K562 (cell line): ENCODE results near the gene EVA1A. TPM values are rescaled to one million over a fixed set of nuclear protein-coding genes. Genes with fewer than 3 reads are reported as not detected.

Source experiments
- ATAC-seq: fragments of 200-7000 bp; cut with Tn5 transposase; 3 replicates; pipeline ENCODE4 v1.9.1; 2020; ENCODE audit warnings: moderate library complexity
- BruUV-seq: library from RNA; stranded (reverse); fragments of 400-500 nt; replicated peaks from 2 replicates; lab custom pipeline; 2021; lab: Mats Ljungman, UMichigan
- CTCF ChIA-PET: fragments of 300-600 bp; formaldehyde crosslinking; extraction: SDS; loops from one replicate; lab custom pipeline; 2021; ENCODE audit warnings: low intra/inter-chr PET ratio; lab: Yijun Ruan, JAX
- POLR2A ChIA-PET: fragments of 300-600, 350-650 bp; sonication (Branson Sonifier 250); formaldehyde crosslinking; extraction: SDS; loops from one replicate; lab custom pipeline; 2021; ENCODE audit warnings: antibody characterized with exemption, inconsistent platforms; lab: Yijun Ruan, JAX
- DNase-seq, 4 experiments: peaks; one replicate each; pipeline versions ENCODE4 v3.0.0 to v3.0.0-alpha.2; 2011 to 2018; ENCODE audit warnings: low spot score in 3 of 4, mixed read lengths in 3 of 4; ENCODE audit errors: extremely low read depth in 1 of 4
- FAIRE-seq: peaks from 2 replicates; lab custom pipeline; 2011; peaks lifted over from hg19 to GRCh38; lab: Jason Lieb, UNC
- H2AFZ ChIP-seq: 2 replicates; pipeline ENCODE4 v1.6.0; 2011; ENCODE audit warnings: low read depth, low read length, control low read depth, inconsistent platforms
- H3K27ac ChIP-seq: fragments of 200-600 bp; 3 replicates; pipeline ENCODE4 v1.8.0; 2011; ENCODE audit warnings: low read depth, mild to moderate bottlenecking, control low read depth, inconsistent platforms, low read length, moderate library complexity, mixed read lengths; ENCODE audit errors: extremely low read depth
- H3K27me3 ChIP-seq, 2 experiments: fragments of 300-600 bp in 1 of 2; 2 replicates in 1 of 2; 3 replicates in 1 of 2; pipeline versions ENCODE4 v1.6.0 to v1.8.0; 2011; ENCODE audit warnings: inconsistent platforms in 2 of 2, low read length in 2 of 2, mild to moderate bottlenecking in 1 of 2, mixed read lengths in 1 of 2, moderate library complexity in 1 of 2; ENCODE audit not compliant: control insufficient read depth in 2 of 2, insufficient read depth in 2 of 2
- H3K36me3 ChIP-seq: fragments of 300-600 bp; 3 replicates; pipeline ENCODE4 v1.8.0; 2011; ENCODE audit warnings: mild to moderate bottlenecking, low read length, inconsistent platforms; ENCODE audit not compliant: control insufficient read depth, insufficient read depth
- H3K4me1 ChIP-seq, 2 experiments: fragments of 200-600 bp in 1 of 2; replicated peaks in 1 of 2; 2 replicates in 1 of 2; 3 replicates in 1 of 2; pipeline versions ENCODE4 v1.5.1 to v1.8.0; 2011; ENCODE audit warnings: inconsistent platforms in 2 of 2, low read length in 2 of 2, mild to moderate bottlenecking in 1 of 2, mixed read lengths in 1 of 2, moderate library complexity in 1 of 2; ENCODE audit not compliant: control insufficient read depth in 2 of 2, insufficient read depth in 2 of 2
- H3K4me2 ChIP-seq: 2 replicates; pipeline ENCODE4 v1.6.1; 2011; ENCODE audit warnings: low read length, control low read depth, inconsistent platforms, mixed read lengths; ENCODE audit not compliant: insufficient read depth
- H3K4me3 ChIP-seq: fragments of 200-600 bp; sonication (generic), shearing (Covaris generic); 2 replicates; pipeline ENCODE4 v1.5.1; 2016; ENCODE audit warnings: control low read depth, inconsistent platforms
- H3K79me2 ChIP-seq: fragments of 200-600 bp; 3 replicates; pipeline ENCODE4 v1.8.0; 2011; ENCODE audit warnings: low read length, inconsistent platforms; ENCODE audit not compliant: control insufficient read depth, insufficient read depth
- H3K9ac ChIP-seq, 2 experiments: 2 replicates each; pipeline versions ENCODE4 v1.6.0 to v1.6.1; 2011; ENCODE audit warnings: low read depth in 2 of 2, low read length in 2 of 2, control low read depth in 1 of 2, inconsistent platforms in 1 of 2, mild to moderate bottlenecking in 1 of 2, mixed read lengths in 1 of 2; ENCODE audit not compliant: insufficient read depth in 1 of 2
- H3K9me1 ChIP-seq: one replicate; pipeline ENCODE4 v1.6.0; 2011; ENCODE audit warnings: inconsistent platforms, mild to moderate bottlenecking, low read length, moderate library complexity; ENCODE audit not compliant: control insufficient read depth, insufficient read depth
- H3K9me3 ChIP-seq: replicated peaks from 2 replicates; pipeline ENCODE4 v1.5.1; 2011; ENCODE audit warnings: low read depth, low read length, inconsistent platforms; ENCODE audit not compliant: control insufficient read depth, insufficient read depth
- H4K20me1 ChIP-seq: replicated peaks from 2 replicates; pipeline ENCODE4 v1.6.1; 2011; ENCODE audit warnings: low read length, inconsistent platforms, mixed read lengths; ENCODE audit not compliant: control insufficient read depth, insufficient read depth
- ARID2 ChIP-seq: fragments of 450-650 bp; IDR thresholded peaks from 2 replicates; pipeline ENCODE4 v1.6.1; 2017; ENCODE audit warnings: antibody characterized with exemption, mild to moderate bottlenecking
- FOXJ3 ChIP-seq: sonication (generic); formaldehyde crosslinking; IDR thresholded peaks from 2 replicates; pipeline ENCODE4 v1.4.0; 2020; ENCODE audit warnings: mild to moderate bottlenecking, missing genetic modification reagents
- HDAC2 ChIP-seq: fragments of 450-650 bp; IDR thresholded peaks from 2 replicates; pipeline ENCODE4 v1.6.1; 2016; ENCODE audit warnings: mild to moderate bottlenecking
- KLF1 ChIP-seq: fragments of 450-650 bp; IDR thresholded peaks from 2 replicates; pipeline ENCODE4 v1.6.1; 2016; ENCODE audit warnings: missing genetic modification characterization, missing compliant biosample characterization
- MBD2 ChIP-seq: sonication (generic); IDR thresholded peaks from 2 replicates; pipeline ENCODE4 v1.6.1; 2016; ENCODE audit warnings: low read depth, borderline replicate concordance
- MTA3 ChIP-seq: fragments of 450-650 bp; formaldehyde crosslinking; IDR thresholded peaks from 2 replicates; pipeline ENCODE4 v1.6.1; 2017; ENCODE audit warnings: mild to moderate bottlenecking, borderline replicate concordance
- NONO ChIP-seq, 2 experiments: fragments of 200-400 bp in 1 of 2; fragments of 450-650 bp in 1 of 2; formaldehyde crosslinking in 1 of 2; IDR thresholded peaks; 2 replicates each; pipeline ENCODE4 v1.6.1; 2017; ENCODE audit warnings: low read depth in 2 of 2, mild to moderate bottlenecking in 2 of 2, moderate library complexity in 2 of 2, low read length in 1 of 2
- RUNX1 ChIP-seq: sonication (generic); IDR thresholded peaks from 2 replicates; pipeline ENCODE4 v1.6.1; 2016; ENCODE audit warnings: antibody characterized with exemption, low read depth
- TAF9B ChIP-seq: fragments of 450-650 bp; IDR thresholded peaks from 2 replicates; pipeline ENCODE4 v1.6.1; 2018; ENCODE audit warnings: mild to moderate bottlenecking; ENCODE audit not compliant: partially characterized antibody
- TCF3 ChIP-seq: sonication (generic); formaldehyde crosslinking; IDR thresholded peaks from 2 replicates; pipeline ENCODE4 v1.4.0; 2020; ENCODE audit warnings: mild to moderate bottlenecking, missing genetic modification reagents
- ZNF121 ChIP-seq: sonication (generic); formaldehyde crosslinking; conservative IDR thresholded peaks from 2 replicates; pipeline ENCODE4 v1.8.0; 2022; ENCODE audit warnings: missing genetic modification reagents
- ZNF146 ChIP-seq: IDR thresholded peaks from one replicate; pipeline ENCODE4 v1.6.1; 2018; ENCODE audit warnings: missing compliant biosample characterization; ENCODE audit not compliant: unreplicated experiment
- ZNF174 ChIP-seq: fragments of 250-450 bp; sonication (Bioruptor Pico); IDR thresholded peaks from 2 replicates; pipeline ENCODE4 v1.4.0; 2020; ENCODE audit warnings: mild to moderate bottlenecking
- WGBS: fragments of 100-300 bp; shearing (Covaris generic); methylation state at CpG from one replicate; pipeline ENCODE4 v1.1.6; 2016; ENCODE audit warnings: low coverage, mixed read lengths; ENCODE audit not compliant: insufficient coverage; ENCODE audit errors: missing lambda C conversion rate; 5-methylcytosine and 5-hydroxymethylcytosine counted together
- in situ Hi-C: fragments of 300-500 bp; cut with MboI; formaldehyde crosslinking; loops from 4 replicates; pipeline ENCODE4 v1.15.0; 2018; ENCODE audit warnings: inconsistent platforms, mixed read lengths
- intact Hi-C: fragments of 100-400 bp; cut with micrococcal nuclease; formaldehyde crosslinking; loops from 2 replicates; pipeline ENCODE4 v1.14.2; 2022
- polyA plus RNA-seq, 8 experiments: library from polyadenylated mRNA; depleted of rRNA in 4 of 8; stranded (reverse) in 5 of 8; unstranded in 3 of 8; fragments of >200 nt; fragmentation: Nextera tagmentation in 2 of 8; fragmentation: Illumina TruSeq in 1 of 8; extraction: Ambion mirVana in 2 of 8; extraction: Trizol in 1 of 8; gene quantifications; 2 replicates each; pipeline versions ENCODE4 v1.2.1 to v1.2.3, GENCODE V29; 2011 to 2014; ENCODE audit warnings: inconsistent platforms in 1 of 8, missing spikeins in 1 of 8
- total RNA-seq, 7 experiments: library from RNA; depleted of rRNA in 6 of 7; stranded (reverse); fragments of >200 nt in 6 of 7; fragmentation: Illumina TruSeq in 2 of 7; extraction: Trizol in 2 of 7; gene quantifications; 2 replicates each; pipeline versions ENCODE4 v1.2.1 to v1.2.3, GENCODE V29; 2011 to 2021; ENCODE audit warnings: low replicate concordance in 1 of 7
- TF ChIP-seq, protein P1 (sequence below): sonication (generic); IDR thresholded peaks from 2 replicates; pipeline ENCODE4 v1.6.1; 2016
- TF ChIP-seq, protein P2 (sequence below): sonication (generic); formaldehyde crosslinking; IDR thresholded peaks from 2 replicates; pipeline ENCODE4 v1.9.0; 2022; ENCODE audit warnings: mild to moderate bottlenecking, missing genetic modification reagents
- TF ChIP-seq, protein P3 (sequence below): fragments of 150-350 bp; IDR thresholded peaks from 2 replicates; pipeline ENCODE4 v1.6.1; 2014; ENCODE audit warnings: low read depth, mild to moderate bottlenecking, low read length, borderline replicate concordance

The EVA1A gene
- total and polyA plus RNA-seq, 9 of the 15 experiments (the other 6 are each of a cell fraction or from before 2014, with no cell fraction given) = not detected

DNA sequence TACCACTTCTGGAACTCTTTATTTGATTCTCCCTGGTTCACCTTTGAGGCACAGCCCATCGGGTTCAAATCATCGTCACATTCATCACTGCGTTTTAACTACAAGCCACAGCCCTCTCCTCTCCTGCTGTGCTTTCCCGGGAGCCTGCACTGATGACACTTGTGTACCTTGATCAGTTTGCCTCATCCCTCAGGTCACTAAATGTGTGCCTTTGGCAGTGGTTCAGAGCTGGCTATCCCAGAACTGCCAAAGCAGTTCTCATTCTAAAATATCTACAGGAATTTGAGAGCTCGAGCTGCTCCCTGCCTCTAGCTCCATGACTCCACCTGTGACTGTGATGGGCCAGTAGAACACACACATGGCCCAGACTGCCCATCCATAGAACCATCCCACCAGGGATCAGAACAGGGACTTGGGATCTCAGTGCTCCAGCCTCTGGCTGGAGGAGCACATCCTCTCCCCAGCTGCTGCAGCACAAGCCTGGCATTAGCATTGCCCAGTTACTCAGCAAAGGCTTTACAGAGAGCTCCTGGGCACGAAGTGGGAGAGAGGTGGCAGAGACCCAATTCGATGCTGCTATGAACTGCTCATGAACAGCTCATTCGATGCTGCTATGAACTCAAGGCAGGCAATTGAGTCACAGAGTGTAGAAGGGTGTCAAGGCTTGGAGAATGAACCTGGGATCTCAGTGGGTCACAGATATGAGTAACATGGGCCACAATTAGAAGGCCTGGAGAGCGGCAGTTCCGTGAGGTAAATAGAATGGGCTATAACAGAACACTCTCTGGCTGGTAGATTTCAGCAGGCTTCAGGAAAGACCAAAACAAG lies 41.9 kb downstream of the EVA1A start:
- no peak for DNase-seq
- Histone ChIP-seq H3K9me3 (no peaks in the 10 kb centered on the region), H3K4me3 (no peak overlapping the region), H3K9ac (no peak overlapping the region), H3K79me2 (no peaks in the 10 kb centered on the region)
- CTCF ChIA-PET = no interaction called here
- POLR2A ChIA-PET = no interaction called here
- TF ChIP-seq FOXJ3 (no peak), ARID2 (no peak), ZNF174 (CRISPR knock-in tag) (no peak), ZNF121 (CRISPR knock-in tag) (no peak), HDAC2 (no peak), KLF1 (tag) (no peak), NONO (IDR thresholded peaks at IDR 0.05; ENCODE audit: low read depth in 2 of 2, low read length in 1 of 2) (no peak), MBD2 (no peak), MTA3 (no peak), TAF9B (no peak), TCF3 (CRISPR knock-in tag) (no peak), RUNX1 (no peak), ZNF146 (CRISPR knock-in tag) (no peak)
- TF ChIP-seq, protein P1, sequence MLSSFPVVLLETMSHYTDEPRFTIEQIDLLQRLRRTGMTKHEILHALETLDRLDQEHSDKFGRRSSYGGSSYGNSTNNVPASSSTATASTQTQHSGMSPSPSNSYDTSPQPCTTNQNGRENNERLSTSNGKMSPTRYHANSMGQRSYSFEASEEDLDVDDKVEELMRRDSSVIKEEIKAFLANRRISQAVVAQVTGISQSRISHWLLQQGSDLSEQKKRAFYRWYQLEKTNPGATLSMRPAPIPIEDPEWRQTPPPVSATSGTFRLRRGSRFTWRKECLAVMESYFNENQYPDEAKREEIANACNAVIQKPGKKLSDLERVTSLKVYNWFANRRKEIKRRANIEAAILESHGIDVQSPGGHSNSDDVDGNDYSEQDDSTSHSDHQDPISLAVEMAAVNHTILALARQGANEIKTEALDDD = no peak
- TF ChIP-seq, protein P2, sequence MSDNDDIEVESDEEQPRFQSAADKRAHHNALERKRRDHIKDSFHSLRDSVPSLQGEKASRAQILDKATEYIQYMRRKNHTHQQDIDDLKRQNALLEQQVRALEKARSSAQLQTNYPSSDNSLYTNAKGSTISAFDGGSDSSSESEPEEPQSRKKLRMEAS (CRISPR knock-in tag) = no peak
- TF ChIP-seq, protein P3, sequence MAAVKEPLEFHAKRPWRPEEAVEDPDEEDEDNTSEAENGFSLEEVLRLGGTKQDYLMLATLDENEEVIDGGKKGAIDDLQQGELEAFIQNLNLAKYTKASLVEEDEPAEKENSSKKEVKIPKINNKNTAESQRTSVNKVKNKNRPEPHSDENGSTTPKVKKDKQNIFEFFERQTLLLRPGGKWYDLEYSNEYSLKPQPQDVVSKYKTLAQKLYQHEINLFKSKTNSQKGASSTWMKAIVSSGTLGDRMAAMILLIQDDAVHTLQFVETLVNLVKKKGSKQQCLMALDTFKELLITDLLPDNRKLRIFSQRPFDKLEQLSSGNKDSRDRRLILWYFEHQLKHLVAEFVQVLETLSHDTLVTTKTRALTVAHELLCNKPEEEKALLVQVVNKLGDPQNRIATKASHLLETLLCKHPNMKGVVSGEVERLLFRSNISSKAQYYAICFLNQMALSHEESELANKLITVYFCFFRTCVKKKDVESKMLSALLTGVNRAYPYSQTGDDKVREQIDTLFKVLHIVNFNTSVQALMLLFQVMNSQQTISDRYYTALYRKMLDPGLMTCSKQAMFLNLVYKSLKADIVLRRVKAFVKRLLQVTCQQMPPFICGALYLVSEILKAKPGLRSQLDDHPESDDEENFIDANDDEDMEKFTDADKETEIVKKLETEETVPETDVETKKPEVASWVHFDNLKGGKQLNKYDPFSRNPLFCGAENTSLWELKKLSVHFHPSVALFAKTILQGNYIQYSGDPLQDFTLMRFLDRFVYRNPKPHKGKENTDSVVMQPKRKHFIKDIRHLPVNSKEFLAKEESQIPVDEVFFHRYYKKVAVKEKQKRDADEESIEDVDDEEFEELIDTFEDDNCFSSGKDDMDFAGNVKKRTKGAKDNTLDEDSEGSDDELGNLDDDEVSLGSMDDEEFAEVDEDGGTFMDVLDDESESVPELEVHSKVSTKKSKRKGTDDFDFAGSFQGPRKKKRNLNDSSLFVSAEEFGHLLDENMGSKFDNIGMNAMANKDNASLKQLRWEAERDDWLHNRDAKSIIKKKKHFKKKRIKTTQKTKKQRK = no peak
- TF ChIP-seq, all 486 proteins: peak for 0
- under 1% methylated on average over 10 of the region's 10 CpGs for WGBS
- H3K4me1 ChIP-seq = no peaks in the 10 kb centered on the region
- no TSS peak for BruUV-seq
- in situ Hi-C loops = no loop called here
- intact Hi-C loops = no loop called here
- H3K27me3 ChIP-seq = no peaks in the 10 kb centered on the region
- FAIRE-seq (no peak), ATAC-seq (no peak)
- no peak overlapping the region for H3K4me2 ChIP-seq
- H3K9me1 ChIP-seq = no peaks in the 10 kb centered on the region
- H3K27ac ChIP-seq = no peak overlapping the region
- no peaks in the 10 kb centered on the region for H3K36me3 ChIP-seq
- H2AFZ ChIP-seq = no peak overlapping the region
- H4K20me1 ChIP-seq = no peaks in the 10 kb centered on the region
